Endothelial cell of umbilical vein (primary cell): ENCODE results near the gene IRF8. TPM values are rescaled to one million over a fixed set of nuclear protein-coding genes. Genes with fewer than 3 reads are reported as not detected.

Source experiments
- BruUV-seq: library from RNA; stranded (reverse); fragments of 400-500 nt; replicated peaks from 2 replicates; lab custom pipeline; 2021; lab: Mats Ljungman, UMichigan
- CTCF ChIA-PET: fragments of 300-600, 350-600 bp; sonication (Branson Sonifier 250); formaldehyde crosslinking; loops from one replicate; lab custom pipeline; 2021; ENCODE audit warnings: antibody characterized with exemption, inconsistent platforms; lab: Charles Lee
- POLR2A ChIA-PET: fragments of 300-600, 350-600 bp; sonication (Branson Sonifier 250); formaldehyde crosslinking; loops from one replicate; lab custom pipeline; 2021; ENCODE audit warnings: antibody characterized with exemption, inconsistent platforms; lab: Charles Lee
- DNase-seq: peaks from one replicate; pipeline ENCODE4 v3.0.0-alpha.2; 2011; ENCODE audit warnings: low read depth, low spot score
- FAIRE-seq: peaks from 2 replicates; lab custom pipeline; 2011; peaks lifted over from hg19 to GRCh38; lab: Jason Lieb, UNC
- H2AFZ ChIP-seq: 2 replicates; pipeline ENCODE4 v1.6.0; 2012; ENCODE audit warnings: low read depth, low read length, control low read depth, inconsistent platforms
- H3K27ac ChIP-seq: 2 replicates; pipeline ENCODE4 v1.5.1; 2011; ENCODE audit warnings: low read depth, mild to moderate bottlenecking, control low read depth, low read length, moderate library complexity; ENCODE audit not compliant: insufficient read depth
- H3K27me3 ChIP-seq, 2 experiments: 2 replicates each; pipeline versions ENCODE4 v1.6.0 to v1.6.1; 2011; ENCODE audit warnings: low read length in 2 of 2, mixed read lengths in 1 of 2; ENCODE audit not compliant: control insufficient read depth in 2 of 2, insufficient read depth in 2 of 2
- H3K36me3 ChIP-seq, 2 experiments: 2 replicates in 1 of 2; 3 replicates in 1 of 2; pipeline ENCODE4 v1.5.1; 2011; ENCODE audit warnings: low read length in 2 of 2, mild to moderate bottlenecking in 1 of 2, moderate library complexity in 1 of 2; ENCODE audit not compliant: control insufficient read depth in 2 of 2, insufficient read depth in 2 of 2; ENCODE audit errors: extremely low read depth in 1 of 2
- H3K4me1 ChIP-seq: 3 replicates; pipeline ENCODE4 v1.5.1; 2011; ENCODE audit warnings: mild to moderate bottlenecking, low read length; ENCODE audit not compliant: control insufficient read depth, insufficient read depth; ENCODE audit errors: extremely low read depth
- H3K4me2 ChIP-seq: 2 replicates; pipeline ENCODE4 v1.6.1; 2011; ENCODE audit warnings: low read length, control low read depth, mixed read lengths; ENCODE audit not compliant: insufficient read depth
- H3K4me3 ChIP-seq, 3 experiments: fragments of 200-600 bp in 1 of 3; sonication (generic), shearing (Covaris generic) in 1 of 3; replicated peaks in 1 of 3; 2 replicates each; pipeline ENCODE4 v1.5.1; 2011 to 2016; ENCODE audit warnings: control low read depth in 3 of 3, low read length in 3 of 3, mild to moderate bottlenecking in 2 of 3, inconsistent platforms in 1 of 3, low read depth in 1 of 3, moderate library complexity in 1 of 3; ENCODE audit not compliant: insufficient read depth in 1 of 3
- H3K79me2 ChIP-seq: 2 replicates; pipeline ENCODE4 v1.6.0; 2012; ENCODE audit warnings: low read length, inconsistent platforms; ENCODE audit not compliant: control insufficient read depth, insufficient read depth
- H3K9ac ChIP-seq: replicated peaks from 2 replicates; pipeline ENCODE3; 2011; ENCODE audit warnings: low read length, control low read depth; ENCODE audit not compliant: insufficient read depth; ENCODE audit errors: extremely low read depth
- H3K9me1 ChIP-seq: replicated peaks from 3 replicates; pipeline ENCODE4 v1.6.0; 2011; ENCODE audit warnings: mild to moderate bottlenecking, low read length; ENCODE audit not compliant: control insufficient read depth, insufficient read depth; ENCODE audit errors: extremely low read depth
- H3K9me3 ChIP-seq: replicated peaks from 2 replicates; pipeline ENCODE4 v1.5.1; 2012; ENCODE audit warnings: low read length, inconsistent platforms; ENCODE audit not compliant: control insufficient read depth, insufficient read depth
- H4K20me1 ChIP-seq: replicated peaks from 2 replicates; pipeline ENCODE3; 2011; ENCODE audit warnings: mild to moderate bottlenecking, low read length; ENCODE audit not compliant: control insufficient read depth, insufficient read depth; ENCODE audit errors: extremely low read depth
- CTCF ChIP-seq, 2 donors: IDR thresholded peaks; 1 replicate in 1 of 2; 2 replicates in 1 of 2; pipeline ENCODE4 v1.5.1; 2011; ENCODE audit warnings: low read length in 2 of 2, mild to moderate bottlenecking in 2 of 2, moderate library complexity in 2 of 2, control low read depth in 1 of 2, inconsistent platforms in 1 of 2, low read depth in 1 of 2; ENCODE audit not compliant: insufficient read depth in 1 of 2; ENCODE audit errors: extremely low read depth in 1 of 2
- EZH2 ChIP-seq: IDR thresholded peaks from 2 replicates; pipeline ENCODE4 v1.6.1; 2012; ENCODE audit warnings: borderline replicate concordance, low read depth, mild to moderate bottlenecking, moderate library complexity, low read length, inconsistent platforms; ENCODE audit not compliant: severe bottlenecking
- FOS ChIP-seq: IDR thresholded peaks from 2 replicates; pipeline ENCODE4 v1.6.1; 2011; ENCODE audit warnings: mild to moderate bottlenecking, low read length, moderate library complexity, borderline replicate concordance; ENCODE audit not compliant: insufficient read depth
- GATA2 ChIP-seq: IDR thresholded peaks from 2 replicates; pipeline ENCODE4 v1.7.0; 2011; ENCODE audit warnings: low read depth, mild to moderate bottlenecking, moderate library complexity, mixed read lengths, low read length; ENCODE audit not compliant: insufficient read length, insufficient read depth
- JUN ChIP-seq: IDR thresholded peaks from 2 replicates; pipeline ENCODE4 v1.6.1; 2011; ENCODE audit warnings: borderline replicate concordance, low read depth; ENCODE audit not compliant: insufficient read length, insufficient read depth
- MAX ChIP-seq: IDR thresholded peaks from 2 replicates; pipeline ENCODE4 v1.6.1; 2011; ENCODE audit not compliant: insufficient read depth, insufficient read length
- MYC ChIP-seq: IDR thresholded peaks from one replicate; pipeline ENCODE4 v1.6.1; 2011; ENCODE audit warnings: mild to moderate bottlenecking, low read depth, low read length
- POLR2A ChIP-seq: IDR thresholded peaks from 2 replicates; pipeline ENCODE4 v1.6.1; 2012; ENCODE audit warnings: low read depth, mild to moderate bottlenecking, control low read depth, low read length
- POLR2AphosphoS5 ChIP-seq: IDR thresholded peaks from 2 replicates; pipeline ENCODE4 v1.6.1; 2012; ENCODE audit warnings: low read depth, mild to moderate bottlenecking, control low read depth, low read length, moderate library complexity; ENCODE audit not compliant: insufficient read depth
- dilution Hi-C: fragments of 300-500 bp; cut with MboI; formaldehyde crosslinking; loops from one replicate; pipeline ENCODE4 v1.15.0; 2019; ENCODE audit warnings: low sequenced_read_pairs; ENCODE audit not compliant: extremely low pct_ligation_motif_present
- intact Hi-C: fragments of 100-400 bp; cut with micrococcal nuclease; formaldehyde crosslinking; loops from one replicate; pipeline ENCODE4 v1.10.0; 2022
- polyA plus RNA-seq, 4 experiments: library from polyadenylated mRNA; depleted of rRNA in 3 of 4; stranded (reverse) in 3 of 4; unstranded in 1 of 4; fragments of >200 nt; gene quantifications; 2 replicates each; pipeline versions ENCODE4 v1.2.1 to v1.2.3, GENCODE V29; 2011 to 2012; ENCODE audit warnings: missing spikeins in 1 of 4
- total RNA-seq: library from RNA; stranded (reverse); gene quantifications from 2 replicates; pipeline ENCODE4 v1.2.3, GENCODE V29; 2021

The IRF8 gene
- total and polyA plus RNA-seq, 2 donors (not counting 3 experiments of a cell fraction or from before 2014, with no cell fraction given) = not detected

DNA sequence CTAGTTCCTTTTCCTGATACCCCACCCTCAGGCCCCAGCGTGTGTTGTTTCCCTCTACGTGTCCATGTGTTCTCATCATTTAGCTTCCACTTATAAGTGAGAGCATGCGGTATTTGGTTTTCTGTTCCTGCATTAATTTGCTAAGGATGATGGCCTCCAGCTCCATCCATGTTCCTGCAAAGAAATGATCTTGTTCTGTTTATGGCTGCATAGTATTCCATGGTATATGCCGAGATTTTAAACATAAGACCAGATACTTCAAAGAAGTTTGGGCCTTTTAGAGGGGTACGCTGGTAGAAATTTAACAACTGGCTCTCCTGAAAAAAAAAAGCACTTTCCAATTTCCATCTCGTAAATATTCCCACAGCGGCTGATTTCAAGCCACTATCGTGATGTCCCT is 59.8 kb downstream of the IRF8 start:
- Histone ChIP-seq H3K4me2 (no peak overlapping the region), H3K9me3 (no peaks in the 10 kb centered on the region), H3K27me3 (no peaks in the 10 kb centered on the region), H3K27ac (no peak overlapping the region), H3K36me3 (no peaks in the 10 kb centered on the region), H3K4me1 (no peaks in the 10 kb centered on the region), H2AFZ (no peak overlapping the region), H3K4me3 (no peak overlapping the region), H3K79me2 (no peaks in the 10 kb centered on the region), H3K9ac (no peak overlapping the region), H4K20me1 (no peaks in the 10 kb centered on the region), H3K9me1 (no peaks in the 10 kb centered on the region)
- BruUV-seq = no TSS peak
- DNase-seq = no peak
- no peak for FAIRE-seq
- dilution Hi-C loops = no loop called here
- CTCF ChIA-PET = no interaction called here
- intact Hi-C loops = no loop called here
- POLR2A ChIA-PET = no interaction called here
- TF ChIP-seq EZH2 (no peak), GATA2 (no peak), FOS (no peak)

DNA sequence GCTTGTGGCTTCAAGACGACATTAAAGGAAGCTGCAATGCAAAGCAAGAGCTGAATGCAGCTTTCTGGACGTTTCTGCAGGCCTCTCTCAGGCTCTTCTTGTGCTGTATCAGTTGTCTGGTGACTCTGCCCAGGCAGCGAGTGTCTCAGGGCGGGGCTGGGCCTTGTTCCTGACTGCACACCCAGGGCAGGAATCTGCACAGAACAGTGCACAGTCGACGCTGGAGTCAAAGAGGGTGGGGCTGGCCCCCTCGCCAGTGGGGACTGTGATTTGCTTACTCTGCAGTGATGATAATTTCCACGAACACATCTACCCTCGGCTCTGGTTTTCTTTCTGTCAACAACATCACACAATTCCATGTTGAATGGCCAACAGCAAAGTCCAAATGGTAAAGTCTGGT is 60.7 kb downstream of the IRF8 start:
- no peak overlapping the region for H3K27ac ChIP-seq
- H3K79me2 ChIP-seq = no peaks in the 10 kb centered on the region
- no peaks in the 10 kb centered on the region for H3K36me3 ChIP-seq
- no peak for DNase-seq
- no peaks in the 10 kb centered on the region for H4K20me1 ChIP-seq
- H3K4me3 ChIP-seq = no peak overlapping the region
- no peaks in the 10 kb centered on the region for H3K9me1 ChIP-seq
- intact Hi-C loops (no loop called here), dilution Hi-C loops (no loop called here)
- no TSS peak for BruUV-seq
- TF ChIP-seq CTCF (IDR thresholded peaks at IDR 0.05; ENCODE audit: extremely low read depth in 1 of 2, insufficient read depth in 1 of 2, low read depth in 1 of 2, low read length in 2 of 2) = no peak
- TF ChIP-seq POLR2AphosphoS5 = no peak
- no peak for TF ChIP-seq EZH2
- TF ChIP-seq JUN = no peak
- TF ChIP-seq MYC = no peak
- no peak for TF ChIP-seq FOS
- no peak for TF ChIP-seq GATA2
- TF ChIP-seq MAX = no peak
- TF ChIP-seq POLR2A = no peak
- no peak overlapping the region for H2AFZ ChIP-seq
- FAIRE-seq = no peak
- no peak overlapping the region for H3K9ac ChIP-seq
- H3K4me1 ChIP-seq = no peaks in the 10 kb centered on the region
- ChIA-PET CTCF (no interaction called here), POLR2A (no interaction called here)
- no peaks in the 10 kb centered on the region for H3K27me3 ChIP-seq
- no peak overlapping the region for H3K4me2 ChIP-seq
- H3K9me3 ChIP-seq = no peaks in the 10 kb centered on the region
